Fibroblast of pulmonary artery (primary cell): ENCODE data around the gene IQCB1.
A peak's percentile ranks its signal among the peaks of the same experiment; 100 is the strongest.

ENCODE experiments used
- DNase-seq: peaks from one replicate; pipeline ENCODE4 v3.0.0-alpha.2; 2010; ENCODE audit warnings: low read depth
- H3K4me3 ChIP-seq: replicated peaks from 2 replicates; pipeline ENCODE4 v1.5.1; 2011; ENCODE audit warnings: low read depth, mild to moderate bottlenecking, control low read depth, low read length, moderate library complexity
- TF ChIP-seq, protein P1 (sequence below): IDR thresholded peaks from 2 replicates; pipeline ENCODE4 v1.5.1; 2011; ENCODE audit warnings: mild to moderate bottlenecking, control low read depth, low read length, inconsistent platforms; ENCODE audit errors: missing control alignments

Gene IQCB1

DNA sequence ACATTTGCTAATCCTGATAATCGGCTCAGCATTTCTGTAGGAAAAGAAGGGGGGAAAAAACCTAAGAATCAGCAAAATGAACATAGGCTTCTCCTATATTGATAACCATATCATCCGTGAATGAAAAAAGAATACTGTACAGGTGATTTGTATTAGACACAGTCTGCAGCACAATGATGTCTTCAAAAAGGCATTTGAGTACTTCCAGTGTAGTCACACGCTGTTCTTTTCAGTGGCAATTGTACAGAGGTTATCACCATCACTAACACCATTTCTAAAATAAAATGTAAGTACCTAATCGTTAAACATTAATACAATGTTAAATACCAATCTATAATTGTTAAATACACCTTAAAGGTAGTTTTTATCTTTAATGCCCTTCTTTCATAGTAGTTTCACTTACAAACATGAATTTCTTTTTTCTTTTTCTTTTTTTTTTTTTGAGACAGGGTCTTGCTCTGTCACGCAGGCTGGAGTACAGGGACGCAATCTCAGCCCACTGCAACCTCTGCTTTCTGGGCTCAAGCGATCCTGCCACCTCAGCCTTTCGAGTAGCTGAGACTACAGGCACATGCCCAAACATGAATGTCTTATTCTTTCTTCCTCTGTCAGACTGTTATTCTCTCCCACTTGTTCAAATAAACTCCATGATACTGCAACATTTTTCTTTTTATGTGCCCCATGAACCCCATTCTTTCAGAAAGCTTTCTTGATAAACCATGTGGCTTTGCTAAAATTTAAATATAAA is 103.7 kb downstream of the IQCB1 start:
- no peak for DNase-seq
- H3K4me3 ChIP-seq = no peak overlapping the region
- TF ChIP-seq, protein P1, sequence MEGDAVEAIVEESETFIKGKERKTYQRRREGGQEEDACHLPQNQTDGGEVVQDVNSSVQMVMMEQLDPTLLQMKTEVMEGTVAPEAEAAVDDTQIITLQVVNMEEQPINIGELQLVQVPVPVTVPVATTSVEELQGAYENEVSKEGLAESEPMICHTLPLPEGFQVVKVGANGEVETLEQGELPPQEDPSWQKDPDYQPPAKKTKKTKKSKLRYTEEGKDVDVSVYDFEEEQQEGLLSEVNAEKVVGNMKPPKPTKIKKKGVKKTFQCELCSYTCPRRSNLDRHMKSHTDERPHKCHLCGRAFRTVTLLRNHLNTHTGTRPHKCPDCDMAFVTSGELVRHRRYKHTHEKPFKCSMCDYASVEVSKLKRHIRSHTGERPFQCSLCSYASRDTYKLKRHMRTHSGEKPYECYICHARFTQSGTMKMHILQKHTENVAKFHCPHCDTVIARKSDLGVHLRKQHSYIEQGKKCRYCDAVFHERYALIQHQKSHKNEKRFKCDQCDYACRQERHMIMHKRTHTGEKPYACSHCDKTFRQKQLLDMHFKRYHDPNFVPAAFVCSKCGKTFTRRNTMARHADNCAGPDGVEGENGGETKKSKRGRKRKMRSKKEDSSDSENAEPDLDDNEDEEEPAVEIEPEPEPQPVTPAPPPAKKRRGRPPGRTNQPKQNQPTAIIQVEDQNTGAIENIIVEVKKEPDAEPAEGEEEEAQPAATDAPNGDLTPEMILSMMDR = no peak

DNA sequence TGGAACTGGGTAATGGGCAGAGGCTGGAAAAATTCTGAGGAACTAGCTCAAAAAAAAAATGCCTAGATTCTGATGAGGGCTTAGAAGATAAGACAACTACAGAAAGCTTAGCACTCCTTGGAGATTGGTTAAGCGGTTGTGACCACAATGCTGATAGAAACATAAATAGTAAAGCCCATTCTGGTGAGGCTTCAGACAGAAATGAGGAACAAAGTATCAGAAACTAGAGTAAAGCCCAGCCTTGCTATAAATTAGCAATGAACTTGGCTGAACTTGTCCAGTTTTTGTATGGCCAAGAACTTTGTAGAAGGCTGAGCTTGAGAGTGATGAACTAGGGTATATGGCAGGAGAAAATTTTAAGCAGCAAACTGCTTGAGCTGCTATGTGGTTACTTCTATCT is 110.7 kb downstream of the IQCB1 start:
- TF ChIP-seq, protein P1 = no peak
- no peak for DNase-seq
- no peak overlapping the region for H3K4me3 ChIP-seq

DNA sequence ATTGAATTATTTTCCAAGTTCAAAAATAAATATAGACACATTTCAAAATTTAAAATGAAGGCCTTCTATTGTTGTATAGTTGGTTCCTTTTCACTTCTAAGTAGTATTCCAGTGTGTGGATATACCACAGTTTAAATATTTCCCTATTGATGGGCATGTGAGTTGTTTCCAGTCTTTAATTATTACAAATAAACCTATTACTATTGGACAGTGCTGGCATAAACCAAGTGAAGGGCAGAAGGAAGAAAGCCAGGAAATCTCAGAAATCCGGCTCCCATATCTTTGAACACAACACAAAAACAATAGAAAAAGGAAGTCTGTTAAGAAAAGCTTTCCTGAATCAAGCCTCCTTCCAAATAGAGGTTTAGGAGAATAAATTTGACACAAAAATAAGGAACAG is 111.4 kb downstream of the IQCB1 start:
- DNase-seq = peak; percentile 40
- TF ChIP-seq, protein P1 = no peak
- H3K4me3 ChIP-seq = no peak overlapping the region

DNA sequence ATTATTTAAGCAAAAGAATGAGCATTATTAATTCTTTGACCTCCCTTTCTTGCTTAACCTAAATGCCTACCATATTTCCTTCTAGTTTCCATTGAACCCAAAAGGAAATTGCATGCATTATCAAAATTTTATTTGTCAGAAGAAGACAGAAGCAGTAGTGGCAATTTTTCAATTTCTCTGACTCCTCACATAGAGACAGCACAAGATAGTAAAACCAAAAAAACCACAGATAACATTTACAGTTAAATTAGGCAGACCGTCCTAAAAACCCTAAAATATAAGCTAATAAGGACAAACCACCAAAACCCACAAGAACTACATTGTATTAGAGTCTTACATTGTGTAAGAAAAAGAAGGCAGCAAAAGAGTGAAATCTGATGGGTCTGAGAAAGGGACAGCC is 112.4 kb downstream of the IQCB1 start:
- no peak for DNase-seq
- H3K4me3 ChIP-seq = no peak overlapping the region
- TF ChIP-seq, protein P1 = no peak

DNA sequence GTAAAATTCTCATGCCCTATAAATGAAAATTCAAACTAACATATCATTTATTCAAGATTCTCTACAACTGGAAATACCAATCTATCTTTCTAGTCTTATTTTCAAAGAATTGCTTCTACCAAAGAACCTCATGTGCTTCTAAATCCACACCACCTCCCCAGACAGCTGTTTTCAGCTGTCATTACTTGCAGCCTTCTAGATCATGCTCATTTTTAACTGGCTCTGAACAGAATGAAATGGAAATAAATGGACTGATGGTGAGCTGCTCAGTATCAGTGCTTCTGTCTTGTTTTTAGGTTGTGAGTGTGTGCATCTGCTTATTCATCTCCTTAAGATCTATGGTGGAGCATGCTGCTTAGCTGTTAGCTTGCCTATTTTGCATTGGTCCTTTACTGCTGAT is 114.7 kb downstream of the IQCB1 start:
- no peak overlapping the region for H3K4me3 ChIP-seq
- TF ChIP-seq, protein P1 = no peak
- DNase-seq = no peak
